ENCODE measurements around the gene R3HDM2.

R3HDM2 gene

GRCh38 chr12:57248934-57249742, 181.7 kb downstream of the R3HDM2 start:
- in situ Hi-C loops (cut with MboI; ENCODE audit: low sequenced_read_pairs), result no loop called here

GRCh38 chr12:57247041-57247440, 183.8 kb downstream of the R3HDM2 start:
- in situ Hi-C loops (cut with MboI; ENCODE audit: low sequenced_read_pairs), result no loop called here

- in situ Hi-C loops (cut with MboI; ENCODE audit: low sequenced_read_pairs), result no loop called here
These were observed 186.5 kb downstream of the R3HDM2 start for GRCh38 chr12:57244312-57244696.

- in situ Hi-C loops (cut with MboI; ENCODE audit: low sequenced_read_pairs), result no loop called here
These were observed 187.1 kb downstream of the R3HDM2 start for GRCh38 chr12:57243521-57244311.

GRCh38 chr12:57242691-57243454, 188.0 kb downstream of the R3HDM2 start:
- in situ Hi-C loops (cut with MboI; ENCODE audit: low sequenced_read_pairs), result no loop called here

GRCh38 chr12:57242329-57242690, 188.5 kb downstream of the R3HDM2 start:
- in situ Hi-C loops (cut with MboI; ENCODE audit: low sequenced_read_pairs), result no loop called here

GRCh38 chr12:57241402-57242310, 189.2 kb downstream of the R3HDM2 start:
- in situ Hi-C loops (cut with MboI; ENCODE audit: low sequenced_read_pairs), result no loop called here

GRCh38 chr12:57240926-57241401, 189.9 kb downstream of the R3HDM2 start:
- in situ Hi-C loops (cut with MboI; ENCODE audit: low sequenced_read_pairs), result no loop called here

- in situ Hi-C loops (cut with MboI; ENCODE audit: low sequenced_read_pairs), result no loop called here
These were observed 190.5 kb downstream of the R3HDM2 start for GRCh38 chr12:57240066-57240921.

GRCh38 chr12:57239587-57240065, 191.2 kb downstream of the R3HDM2 start:
- in situ Hi-C loops (cut with MboI; ENCODE audit: low sequenced_read_pairs), result no loop called here

GRCh38 chr12:57238854-57239554, 191.8 kb downstream of the R3HDM2 start:
- in situ Hi-C loops (cut with MboI; ENCODE audit: low sequenced_read_pairs), result no loop called here

GRCh38 chr12:57237932-57238853, 192.7 kb downstream of the R3HDM2 start:
- in situ Hi-C loops (cut with MboI; ENCODE audit: low sequenced_read_pairs), result no loop called here

- in situ Hi-C loops (cut with MboI; ENCODE audit: low sequenced_read_pairs), result no loop called here
These were observed 193.3 kb downstream of the R3HDM2 start for GRCh38 chr12:57237596-57237931.

- in situ Hi-C loops (cut with MboI; ENCODE audit: low sequenced_read_pairs), result no loop called here
These were observed 193.8 kb downstream of the R3HDM2 start for GRCh38 chr12:57236925-57237595.

GRCh38 chr12:57236201-57236924, 194.5 kb downstream of the R3HDM2 start:
- in situ Hi-C loops (cut with MboI; ENCODE audit: low sequenced_read_pairs), result no loop called here

GRCh38 chr12:57235728-57236131, 195.1 kb downstream of the R3HDM2 start:
- in situ Hi-C loops (cut with MboI; ENCODE audit: low sequenced_read_pairs), result no loop called here

Measured in HL-60/S4 treated with phorbol 12-myristate 13-acetate at 8.2 ng/mL for 4 days and 3 days (cell line).